GM12878 (cell line): ENCODE results near the gene SFT2D2. TPM values are rescaled to one million over a fixed set of nuclear protein-coding genes. Genes with fewer than 3 reads are reported as not detected.

ENCODE experiments used
- ATAC-seq: fragments of 200-7000 bp; cut with Tn5 transposase; 3 replicates; pipeline ENCODE4 v1.9.1; 2020; ENCODE audit warnings: mild to moderate bottlenecking, moderate library complexity
- BruUV-seq: library from RNA; stranded (reverse); fragments of 400-500 nt; replicated peaks from 2 replicates; lab custom pipeline; 2021; lab: Mats Ljungman, UMichigan
- CTCF ChIA-PET: fragments of 300-600 bp; sonication (Branson Sonifier 250); formaldehyde crosslinking; extraction: SDS; loops from one replicate; lab custom pipeline; 2021; ENCODE audit warnings: inconsistent platforms; lab: Yijun Ruan, JAX
- POLR2A ChIA-PET: fragments of 350-600 bp; formaldehyde crosslinking; extraction: SDS; loops from one replicate; lab custom pipeline; 2021; ENCODE audit warnings: inconsistent platforms; lab: Charles Lee
- RAD21 ChIA-PET: fragments of 300-600 bp; sonication (Branson Sonifier 250); formaldehyde crosslinking; loops from one replicate; lab custom pipeline; 2023; ENCODE audit warnings: antibody characterized with exemption; ENCODE audit not compliant: unreplicated experiment; lab: Charles Lee
- SMC1A ChIA-PET: fragments of 300-600 bp; sonication (Branson Sonifier 250); formaldehyde crosslinking; loops from one replicate; lab custom pipeline; 2023; ENCODE audit not compliant: unreplicated experiment, uncharacterized antibody; lab: Charles Lee
- DNase-seq: peaks from one replicate; pipeline ENCODE4 v3.0.0-alpha.2; 2011; ENCODE audit warnings: low read depth, low spot score
- FAIRE-seq: peaks from 3 replicates; lab custom pipeline; 2011; peaks lifted over from hg19 to GRCh38; lab: Jason Lieb, UNC
- H2AFZ ChIP-seq: 2 replicates; pipeline ENCODE4 v1.6.0; 2011; ENCODE audit warnings: low read depth, low read length, control low read depth; ENCODE audit not compliant: control insufficient read depth
- H3K27ac ChIP-seq: 2 replicates; pipeline ENCODE4 v1.5.1; 2011; ENCODE audit warnings: control low read depth; ENCODE audit not compliant: control insufficient read depth, insufficient read depth
- H3K27me3 ChIP-seq, 2 experiments: replicated peaks in 1 of 2; 2 replicates each; pipeline versions ENCODE4 v1.6.0 to v1.6.1; 2011; ENCODE audit warnings: low read length in 1 of 2; ENCODE audit not compliant: control insufficient read depth in 2 of 2, insufficient read depth in 2 of 2
- H3K36me3 ChIP-seq, 2 experiments: 2 replicates each; pipeline ENCODE4 v1.5.1; 2011; ENCODE audit warnings: low read length in 1 of 2; ENCODE audit not compliant: control insufficient read depth in 2 of 2, insufficient read depth in 2 of 2
- H3K4me1 ChIP-seq: 2 replicates; pipeline ENCODE4 v1.6.1; 2011; ENCODE audit warnings: mild to moderate bottlenecking, low read length, moderate library complexity, mixed read lengths; ENCODE audit not compliant: control insufficient read depth, insufficient read depth
- H3K4me2 ChIP-seq: 2 replicates; pipeline ENCODE4 v1.6.0; 2011; ENCODE audit warnings: control low read depth; ENCODE audit not compliant: control insufficient read depth, insufficient read depth
- H3K4me3 ChIP-seq: fragments of 200-600 bp; sonication (generic); 2 replicates; pipeline ENCODE4 v1.5.1; 2016
- H3K79me2 ChIP-seq: 2 replicates; pipeline ENCODE4 v1.6.0; 2011; ENCODE audit warnings: low read length; ENCODE audit not compliant: control insufficient read depth, insufficient read depth
- H3K9ac ChIP-seq: 2 replicates; pipeline ENCODE4 v1.8.0; 2011; ENCODE audit warnings: low read length, control low read depth, mixed read lengths; ENCODE audit not compliant: control insufficient read depth, insufficient read depth
- H3K9me3 ChIP-seq: replicated peaks from 3 replicates; pipeline ENCODE4 v1.5.1; 2011; ENCODE audit warnings: mild to moderate bottlenecking, low read length; ENCODE audit not compliant: control insufficient read depth, insufficient read depth
- H4K20me1 ChIP-seq: 2 replicates; pipeline ENCODE4 v1.6.0; 2011; ENCODE audit not compliant: control insufficient read depth, insufficient read depth
- CBX5 ChIP-seq: sonication (generic); IDR thresholded peaks from 2 replicates; pipeline ENCODE4 v1.6.1; 2016; ENCODE audit warnings: low read depth, moderate library complexity, mild to moderate bottlenecking, inconsistent platforms
- POLR2AphosphoS5 ChIP-seq: IDR thresholded peaks from 2 replicates; pipeline ENCODE4 v1.6.1; 2011; ENCODE audit warnings: mild to moderate bottlenecking, low read length, inconsistent platforms
- WGBS: methylation state at CpG from one replicate; pipeline ENCODE4 v1.1.6; 2016; ENCODE audit warnings: low lambda C conversion rate; ENCODE audit not compliant: insufficient replicate concordance, insufficient coverage; ENCODE audit errors: missing lambda C conversion rate; 5-methylcytosine and 5-hydroxymethylcytosine counted together
- in situ Hi-C: fragments of 300-500 bp; cut with MboI; formaldehyde crosslinking; loops from 9 replicates; pipeline ENCODE4 v1.14.3; 2018; ENCODE audit warnings: mixed read lengths
- intact Hi-C: fragments of 100-400 bp; cut with micrococcal nuclease; formaldehyde crosslinking; loops from one replicate; pipeline ENCODE4 v1.14.2; 2022; ENCODE audit not compliant: unreplicated experiment
- polyA plus RNA-seq, 11 experiments: library from polyadenylated mRNA; depleted of rRNA in 4 of 11; unstranded in 6 of 11; stranded (reverse) in 5 of 11; fragments of >200 nt; fragmentation: Nextera tagmentation in 4 of 11; fragmentation: Illumina TruSeq in 1 of 11; extraction: Ambion mirVana in 4 of 11; extraction: Trizol in 1 of 11; gene quantifications; 1 replicate in 1 of 11; 2 replicates in 10 of 11; pipeline versions ENCODE4 v1.2.1 to v1.2.3, GENCODE V29; 2011 to 2016; ENCODE audit warnings: inconsistent platforms in 2 of 11, missing spikeins in 2 of 11, low read depth in 1 of 11
- total RNA-seq, 4 experiments: library from RNA; depleted of rRNA in 3 of 4; stranded (reverse); fragments of >200 nt in 3 of 4; fragmentation: Illumina TruSeq in 1 of 4; extraction: Trizol in 1 of 4; gene quantifications; 2 replicates each; pipeline versions ENCODE4 v1.2.1 to v1.2.3, GENCODE V29; 2013 to 2021
- TF ChIP-seq, protein P1 (sequence below), 3 experiments: IDR thresholded peaks in 2 of 3; conservative IDR thresholded peaks in 1 of 3; 2 replicates each; pipeline ENCODE4 v1.5.1; 2011; ENCODE audit warnings: low read depth in 3 of 3, low read length in 3 of 3, mild to moderate bottlenecking in 3 of 3, control low read depth in 2 of 3, moderate library complexity in 2 of 3, inconsistent platforms in 1 of 3, mixed read lengths in 1 of 3; ENCODE audit not compliant: control insufficient read depth in 2 of 3, insufficient read depth in 1 of 3; ENCODE audit errors: extremely low read depth in 1 of 3
- TF ChIP-seq, protein P2 (sequence below): fragments of 450-650 bp; IDR thresholded peaks from 2 replicates; pipeline ENCODE4 v1.6.1; 2018; ENCODE audit warnings: borderline replicate concordance, mild to moderate bottlenecking; ENCODE audit not compliant: partially characterized antibody
- TF ChIP-seq, protein P3 (sequence below): IDR thresholded peaks from 2 replicates; pipeline ENCODE4 v1.6.1; 2011; ENCODE audit warnings: borderline replicate concordance, low read depth, mild to moderate bottlenecking, moderate library complexity, mixed read lengths, low read length; ENCODE audit not compliant: insufficient read depth; ENCODE audit errors: extremely low read length

Gene SFT2D2
- total and polyA plus RNA-seq, 10 of the 15 experiments (the other 5 are each of a cell fraction or from before 2014, with no cell fraction given), result 5.6 to 49.6 (median 24.9) TPM

DNA sequence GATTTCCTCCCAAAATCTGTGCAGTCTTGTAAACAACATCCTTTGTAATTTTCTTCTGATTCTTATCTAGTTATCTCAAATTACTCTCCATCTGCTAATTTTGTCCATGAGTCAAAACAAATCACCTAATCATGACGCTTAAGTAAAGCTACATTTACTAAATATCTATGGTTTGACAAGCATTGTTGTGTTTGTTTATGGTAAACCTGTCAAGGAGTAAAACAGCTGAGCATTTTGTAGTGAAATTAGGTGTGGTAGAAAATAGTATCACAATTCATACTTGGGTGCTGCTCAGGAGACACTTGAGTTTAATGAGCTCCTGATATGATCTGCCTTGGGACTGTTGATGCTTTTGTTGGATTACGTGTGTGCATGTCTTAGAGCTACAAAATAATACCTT is 35.4 kb upstream of the SFT2D2 start:
- intact Hi-C loops (no loop called here), in situ Hi-C loops (no loop called here)
- H3K79me2 ChIP-seq, result no peaks in the 10 kb centered on the region
- H3K4me2 ChIP-seq, result no peak overlapping the region
- no peak overlapping the region for H3K9ac ChIP-seq
- H4K20me1 ChIP-seq, result no peaks in the 10 kb centered on the region
- no peak for FAIRE-seq
- peaks cover 2 to 3% of the 10 kb centered on the region in 2 experiments for H3K36me3 ChIP-seq
- no peak overlapping the region for H2AFZ ChIP-seq
- no TSS peak for BruUV-seq
- 71% methylated on average over 2 of the region's 2 CpGs for WGBS
- ChIA-PET SMC1A (interaction anchor here (0.6 to 1.9 kb wide), 3 partner anchors 10 to 378 kb away, joined by 3 to 8 read pairs (median 4); no protein-coding TSS in a partner anchor), RAD21 (no interaction called here), CTCF (interaction anchor here (0.7 to 1.5 kb wide), 2 partner anchors 44 to 115 kb away, joined by 3 to 11 read pairs; no protein-coding TSS in a partner anchor), POLR2A (interaction anchor here (1.1 kb wide), 1 partner anchor 10 kb away, joined by 3 read pairs; no protein-coding TSS in a partner anchor)
- H3K27ac ChIP-seq, result no peak overlapping the region
- no peak for DNase-seq
- TF ChIP-seq, protein P1, sequence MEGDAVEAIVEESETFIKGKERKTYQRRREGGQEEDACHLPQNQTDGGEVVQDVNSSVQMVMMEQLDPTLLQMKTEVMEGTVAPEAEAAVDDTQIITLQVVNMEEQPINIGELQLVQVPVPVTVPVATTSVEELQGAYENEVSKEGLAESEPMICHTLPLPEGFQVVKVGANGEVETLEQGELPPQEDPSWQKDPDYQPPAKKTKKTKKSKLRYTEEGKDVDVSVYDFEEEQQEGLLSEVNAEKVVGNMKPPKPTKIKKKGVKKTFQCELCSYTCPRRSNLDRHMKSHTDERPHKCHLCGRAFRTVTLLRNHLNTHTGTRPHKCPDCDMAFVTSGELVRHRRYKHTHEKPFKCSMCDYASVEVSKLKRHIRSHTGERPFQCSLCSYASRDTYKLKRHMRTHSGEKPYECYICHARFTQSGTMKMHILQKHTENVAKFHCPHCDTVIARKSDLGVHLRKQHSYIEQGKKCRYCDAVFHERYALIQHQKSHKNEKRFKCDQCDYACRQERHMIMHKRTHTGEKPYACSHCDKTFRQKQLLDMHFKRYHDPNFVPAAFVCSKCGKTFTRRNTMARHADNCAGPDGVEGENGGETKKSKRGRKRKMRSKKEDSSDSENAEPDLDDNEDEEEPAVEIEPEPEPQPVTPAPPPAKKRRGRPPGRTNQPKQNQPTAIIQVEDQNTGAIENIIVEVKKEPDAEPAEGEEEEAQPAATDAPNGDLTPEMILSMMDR (IDR thresholded peaks at IDR 0.05 in 2 of 3, conservative IDR thresholded peaks at IDR 0.05 in 1 of 3; ENCODE audit: control insufficient read depth in 2 of 3, extremely low read depth in 1 of 3, insufficient read depth in 1 of 3, low read depth in 3 of 3, low read length in 3 of 3), result no peak
- TF ChIP-seq CBX5, result no peak
- TF ChIP-seq, protein P2, sequence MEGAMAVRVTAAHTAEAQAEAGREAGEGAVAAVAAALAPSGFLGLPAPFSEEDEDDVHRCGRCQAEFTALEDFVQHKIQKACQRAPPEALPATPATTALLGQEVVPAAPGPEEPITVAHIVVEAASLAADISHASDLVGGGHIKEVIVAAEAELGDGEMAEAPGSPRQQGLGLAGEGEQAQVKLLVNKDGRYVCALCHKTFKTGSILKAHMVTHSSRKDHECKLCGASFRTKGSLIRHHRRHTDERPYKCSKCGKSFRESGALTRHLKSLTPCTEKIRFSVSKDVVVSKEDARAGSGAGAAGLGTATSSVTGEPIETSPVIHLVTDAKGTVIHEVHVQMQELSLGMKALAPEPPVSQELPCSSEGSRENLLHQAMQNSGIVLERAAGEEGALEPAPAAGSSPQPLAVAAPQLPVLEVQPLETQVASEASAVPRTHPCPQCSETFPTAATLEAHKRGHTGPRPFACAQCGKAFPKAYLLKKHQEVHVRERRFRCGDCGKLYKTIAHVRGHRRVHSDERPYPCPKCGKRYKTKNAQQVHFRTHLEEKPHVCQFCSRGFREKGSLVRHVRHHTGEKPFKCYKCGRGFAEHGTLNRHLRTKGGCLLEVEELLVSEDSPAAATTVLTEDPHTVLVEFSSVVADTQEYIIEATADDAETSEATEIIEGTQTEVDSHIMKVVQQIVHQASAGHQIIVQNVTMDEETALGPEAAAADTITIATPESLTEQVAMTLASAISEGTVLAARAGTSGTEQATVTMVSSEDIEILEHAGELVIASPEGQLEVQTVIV, result no peak
- no peak for TF ChIP-seq POLR2AphosphoS5
- TF ChIP-seq, protein P3, sequence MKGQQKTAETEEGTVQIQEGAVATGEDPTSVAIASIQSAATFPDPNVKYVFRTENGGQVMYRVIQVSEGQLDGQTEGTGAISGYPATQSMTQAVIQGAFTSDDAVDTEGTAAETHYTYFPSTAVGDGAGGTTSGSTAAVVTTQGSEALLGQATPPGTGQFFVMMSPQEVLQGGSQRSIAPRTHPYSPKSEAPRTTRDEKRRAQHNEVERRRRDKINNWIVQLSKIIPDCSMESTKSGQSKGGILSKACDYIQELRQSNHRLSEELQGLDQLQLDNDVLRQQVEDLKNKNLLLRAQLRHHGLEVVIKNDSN, result no peak
- no peak overlapping the region for H3K4me3 ChIP-seq
- H3K9me3 ChIP-seq, result no peaks in the 10 kb centered on the region
- H3K27me3 ChIP-seq, result no peaks in the 10 kb centered on the region
- ATAC-seq, result no peak
- no peaks in the 10 kb centered on the region for H3K4me1 ChIP-seq
